T-helper 1 cell treated with Interleukin-12 subunit alpha and Interleukin-12 subunit beta and Interleukin-4 antibody, amounts not matched to agents 30 μg/mL and 1 μg/mL, for 36 hours (primary cell): ENCODE data around the gene MRGPRG.

Source experiments
- H3K27ac Mint-ChIP-seq: one replicate; pipeline ENCODE4 v1.8.0; 2021; ENCODE audit warnings: mild to moderate bottlenecking, mixed read lengths
- H3K27me3 Mint-ChIP-seq: one replicate; pipeline ENCODE4 v1.8.0; 2021; ENCODE audit warnings: low read depth, mixed read lengths
- H3K36me3 Mint-ChIP-seq: one replicate; pipeline ENCODE4 v1.8.0; 2021; ENCODE audit warnings: low read depth, mixed read lengths
- H3K4me1 Mint-ChIP-seq: one replicate; pipeline ENCODE4 v1.8.0; 2021; ENCODE audit warnings: low read depth, mixed read lengths
- H3K4me3 Mint-ChIP-seq: one replicate; pipeline ENCODE4 v1.8.0; 2021; ENCODE audit warnings: mild to moderate bottlenecking, moderate library complexity, mixed read lengths
- H3K9me3 Mint-ChIP-seq: one replicate; pipeline ENCODE4 v1.8.0; 2021; ENCODE audit warnings: mixed read lengths

Gene MRGPRG

GRCh38 chr11:3220521-3221407 lies 2.2 kb upstream of the MRGPRG start:
- no peak overlapping the region for H3K4me3 Mint-ChIP-seq
- peaks cover 3% of the 10 kb centered on the region for H3K27me3 Mint-ChIP-seq

DNA sequence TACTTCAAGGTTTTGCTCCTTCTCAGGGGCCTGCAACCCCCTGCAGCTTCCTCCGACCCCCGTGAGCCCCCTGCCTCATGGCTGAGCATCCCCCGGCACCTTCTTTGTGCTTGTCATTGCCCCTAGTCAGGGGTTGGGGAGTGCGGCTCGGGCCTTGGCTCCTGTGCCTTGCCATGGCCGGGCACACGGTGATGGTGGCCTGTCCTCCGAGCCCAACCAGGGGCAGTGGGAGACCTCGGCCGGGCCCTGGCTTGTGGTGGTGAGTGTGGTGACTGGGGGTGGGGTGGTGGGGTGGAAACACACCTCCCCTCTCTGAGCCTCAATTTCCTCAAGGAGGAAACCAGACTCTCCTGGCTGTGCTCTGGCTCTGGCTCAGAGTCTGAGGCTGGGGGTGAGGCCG lies 1.5 kb upstream of the MRGPRG start:
- H3K36me3 Mint-ChIP-seq = no peaks in the 10 kb centered on the region
- no peaks in the 10 kb centered on the region for H3K9me3 Mint-ChIP-seq
- no peaks in the 10 kb centered on the region for H3K4me1 Mint-ChIP-seq
- H3K4me3 Mint-ChIP-seq = no peak overlapping the region
- no peak overlapping the region for H3K27ac Mint-ChIP-seq
- H3K27me3 Mint-ChIP-seq = peaks cover 3% of the 10 kb centered on the region

More at GRCh38 chr11:3220521-3221407, 2.2 kb upstream of the MRGPRG start:
- no peaks in the 10 kb centered on the region for H3K4me1 Mint-ChIP-seq
- no peak overlapping the region for H3K27ac Mint-ChIP-seq
- H3K36me3 Mint-ChIP-seq = no peaks in the 10 kb centered on the region
- H3K9me3 Mint-ChIP-seq = no peaks in the 10 kb centered on the region

GRCh38 chr11:3219281-3219892 lies 774 bp upstream of the MRGPRG start:
- Mint-ChIP-seq H3K4me1 (no peaks in the 10 kb centered on the region), H3K36me3 (no peaks in the 10 kb centered on the region), H3K27me3 (peaks cover 3% of the 10 kb centered on the region), H3K9me3 (no peaks in the 10 kb centered on the region), H3K4me3 (no peak overlapping the region), H3K27ac (no peak overlapping the region)

DNA sequence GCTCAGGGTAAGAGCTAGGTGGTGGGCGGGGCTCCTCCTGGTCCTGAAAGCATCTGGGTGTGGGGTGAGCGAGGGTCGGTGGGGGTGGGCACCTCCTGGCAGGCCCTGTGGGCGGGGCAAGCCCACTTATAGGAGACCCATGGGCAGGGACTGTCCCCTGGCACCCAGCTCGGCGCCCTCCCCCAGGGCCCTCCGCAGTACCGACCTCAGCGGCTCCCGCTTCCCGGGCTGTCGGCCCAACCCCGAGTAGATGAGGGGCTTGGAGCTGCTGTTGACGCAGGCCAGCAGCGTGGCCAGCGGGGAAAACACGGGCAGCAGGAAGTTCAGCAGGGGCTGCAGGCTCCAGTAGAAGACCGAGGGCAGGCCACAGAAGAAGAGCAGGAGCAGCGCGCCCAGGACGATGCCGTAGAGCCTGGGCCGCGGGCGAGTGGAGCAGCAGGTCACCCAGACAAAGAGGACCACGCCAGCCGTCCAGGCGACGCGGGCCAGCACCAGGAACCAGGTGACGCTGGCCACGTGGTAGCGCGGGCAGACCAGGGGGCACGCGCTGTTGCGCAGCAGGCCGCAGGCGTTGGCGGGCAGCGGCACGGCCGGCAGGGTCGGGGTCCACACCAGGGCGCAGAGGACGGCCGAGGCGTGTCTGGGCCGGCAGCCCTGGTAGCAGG lies 663 bp downstream of the MRGPRG start:
- no peaks in the 10 kb centered on the region for H3K4me1 Mint-ChIP-seq
- no peaks in the 10 kb centered on the region for H3K9me3 Mint-ChIP-seq
- no peak overlapping the region for H3K27ac Mint-ChIP-seq
- no peak overlapping the region for H3K4me3 Mint-ChIP-seq
- peaks cover 3% of the 10 kb centered on the region for H3K27me3 Mint-ChIP-seq
- no peaks in the 10 kb centered on the region for H3K36me3 Mint-ChIP-seq

DNA sequence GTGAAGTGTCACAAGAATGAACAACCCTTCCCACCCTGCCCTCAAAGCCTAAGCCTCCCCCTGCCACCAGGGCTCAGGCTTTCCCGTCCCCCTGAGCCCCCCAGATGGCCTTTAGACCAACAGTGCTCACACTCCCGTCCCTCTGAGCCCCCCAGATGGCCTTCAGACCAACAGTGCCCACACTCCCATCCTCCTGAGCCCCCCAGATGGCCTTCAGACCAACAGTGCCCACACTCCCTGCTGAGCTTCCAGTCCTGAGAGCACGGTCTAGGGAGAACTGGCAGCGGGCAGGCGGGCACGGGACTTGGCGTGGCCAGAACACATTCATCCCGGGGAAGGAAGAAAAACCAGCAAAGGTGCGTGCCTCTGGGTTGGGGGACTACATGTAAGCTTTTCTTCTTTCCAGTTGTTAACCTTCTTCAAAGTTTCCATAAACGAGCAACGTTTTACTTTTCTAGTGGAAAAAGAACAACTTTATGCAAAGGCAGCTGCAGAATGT lies 2.5 kb downstream of the MRGPRG start:
- H3K27ac Mint-ChIP-seq = no peak overlapping the region
- H3K36me3 Mint-ChIP-seq = no peaks in the 10 kb centered on the region
- no peaks in the 10 kb centered on the region for H3K4me1 Mint-ChIP-seq
- H3K27me3 Mint-ChIP-seq = peaks cover 7% of the 10 kb centered on the region
- H3K9me3 Mint-ChIP-seq = no peaks in the 10 kb centered on the region
- H3K4me3 Mint-ChIP-seq = no peak overlapping the region

DNA sequence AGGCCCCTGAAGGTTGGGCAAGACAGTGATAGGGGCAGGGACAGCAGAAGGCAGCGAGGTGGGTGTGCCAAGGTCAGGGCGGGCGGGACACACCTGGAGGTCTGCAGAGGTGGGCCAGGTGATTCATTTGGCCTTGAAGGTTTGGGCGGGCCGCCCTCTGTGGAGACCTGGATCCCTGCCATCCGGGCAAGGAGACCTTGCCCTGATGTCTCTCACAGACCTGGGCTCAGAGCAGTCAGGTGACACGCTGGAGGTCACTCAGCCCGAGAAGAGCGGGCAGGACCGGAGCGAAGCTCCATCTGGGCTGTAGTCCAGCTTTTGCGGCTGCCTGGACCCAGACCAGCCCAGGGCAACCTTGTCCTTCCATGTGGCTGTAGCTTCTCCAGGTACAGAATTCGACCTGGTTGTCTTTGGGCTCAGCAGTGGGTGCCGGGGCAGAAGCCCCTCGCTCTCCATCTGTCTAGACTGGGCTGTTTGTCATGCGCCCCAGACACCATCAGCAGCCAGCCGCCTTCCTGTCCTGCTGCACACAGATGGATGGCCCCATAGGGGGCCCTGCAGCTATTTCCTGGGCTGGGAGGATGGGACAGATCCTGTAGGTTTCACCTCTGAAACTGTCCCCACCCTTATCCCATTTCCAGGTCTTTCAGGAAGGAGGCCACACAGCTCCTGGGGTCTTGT lies 3.1 kb downstream of the MRGPRG start:
- Mint-ChIP-seq H3K9me3 (no peaks in the 10 kb centered on the region), H3K27me3 (peaks cover 7% of the 10 kb centered on the region), H3K27ac (no peak overlapping the region), H3K36me3 (no peaks in the 10 kb centered on the region), H3K4me3 (no peak overlapping the region), H3K4me1 (no peaks in the 10 kb centered on the region)

GRCh38 chr11:3214420-3214699 lies 4.3 kb downstream of the MRGPRG start:
- Mint-ChIP-seq H3K9me3 (no peaks in the 10 kb centered on the region), H3K27me3 (peaks cover 7% of the 10 kb centered on the region), H3K27ac (no peak overlapping the region), H3K4me1 (no peaks in the 10 kb centered on the region), H3K4me3 (no peak overlapping the region), H3K36me3 (no peaks in the 10 kb centered on the region)

- Mint-ChIP-seq H3K4me3 (no peak overlapping the region), H3K27ac (no peak overlapping the region), H3K36me3 (no peaks in the 10 kb centered on the region), H3K4me1 (no peaks in the 10 kb centered on the region), H3K27me3 (peaks cover 7% of the 10 kb centered on the region), H3K9me3 (no peaks in the 10 kb centered on the region)
These were observed 4.8 kb downstream of the MRGPRG start for GRCh38 chr11:3213659-3214419.

DNA sequence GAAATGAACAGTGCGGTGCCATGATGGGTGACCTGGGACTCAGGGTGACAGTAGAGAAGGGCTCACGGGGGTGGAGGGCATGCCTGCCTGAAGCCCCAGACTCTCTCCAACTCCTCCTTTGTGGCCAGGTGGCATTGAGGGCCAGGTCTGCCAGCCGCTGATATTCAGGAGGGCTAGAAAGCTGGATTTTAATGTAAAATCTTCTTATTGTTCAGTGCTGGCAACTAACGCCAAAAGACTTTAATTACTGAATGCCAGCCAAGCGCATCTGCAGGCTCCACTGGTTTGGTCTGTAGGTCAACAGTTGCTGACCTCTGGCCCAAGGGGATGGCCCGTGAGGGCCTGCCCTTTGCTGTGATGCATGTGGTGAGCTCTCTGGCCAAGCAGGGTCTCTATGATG lies 10.3 kb downstream of the MRGPRG start:
- peaks cover 7% of the 10 kb centered on the region for H3K27me3 Mint-ChIP-seq
- H3K9me3 Mint-ChIP-seq = no peaks in the 10 kb centered on the region
- H3K27ac Mint-ChIP-seq = no peak overlapping the region
- no peaks in the 10 kb centered on the region for H3K36me3 Mint-ChIP-seq
- no peaks in the 10 kb centered on the region for H3K4me1 Mint-ChIP-seq
- H3K4me3 Mint-ChIP-seq = no peak overlapping the region

DNA sequence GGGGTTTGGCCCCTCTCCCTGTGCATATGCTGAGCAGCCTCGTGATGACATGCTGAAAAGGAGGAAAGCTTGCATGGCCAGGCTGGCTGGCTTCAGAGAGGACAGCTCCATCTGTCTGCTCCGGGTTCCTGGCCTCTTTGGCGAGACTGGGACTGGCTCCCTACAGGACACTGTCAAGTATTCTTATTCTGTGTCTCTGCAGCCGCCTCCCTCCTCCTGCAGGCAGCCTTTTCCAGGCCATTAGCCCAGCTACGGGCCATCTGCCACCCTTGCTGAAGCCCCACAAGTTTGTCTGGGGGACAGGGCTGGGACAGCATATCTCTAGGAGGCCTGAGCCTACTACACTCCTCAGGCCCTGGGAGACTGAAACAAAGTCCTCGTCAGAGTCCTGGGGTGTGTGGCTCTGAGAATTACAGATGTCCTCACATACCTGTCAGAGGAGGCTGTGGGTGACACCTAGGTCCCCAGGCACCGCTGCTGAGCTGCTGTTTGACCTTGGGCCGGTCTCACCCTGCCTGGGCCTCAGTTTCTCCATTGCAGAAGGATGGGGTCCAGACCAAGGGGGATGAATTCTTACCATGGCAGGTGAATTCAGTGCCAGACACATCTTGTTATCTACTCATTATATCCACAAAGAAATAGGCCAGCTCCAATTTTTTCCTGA lies 11.0 kb downstream of the MRGPRG start:
- peaks cover 9% of the 10 kb centered on the region for H3K27me3 Mint-ChIP-seq
- H3K4me3 Mint-ChIP-seq = no peak overlapping the region
- H3K9me3 Mint-ChIP-seq = no peaks in the 10 kb centered on the region
- no peak overlapping the region for H3K27ac Mint-ChIP-seq
- no peaks in the 10 kb centered on the region for H3K36me3 Mint-ChIP-seq
- H3K4me1 Mint-ChIP-seq = no peaks in the 10 kb centered on the region

GRCh38 chr11:3206922-3207204 lies 11.8 kb downstream of the MRGPRG start:
- Mint-ChIP-seq H3K27me3 (peaks cover 10% of the 10 kb centered on the region), H3K4me1 (no peaks in the 10 kb centered on the region), H3K4me3 (no peak overlapping the region), H3K9me3 (no peaks in the 10 kb centered on the region), H3K36me3 (no peaks in the 10 kb centered on the region), H3K27ac (no peak overlapping the region)

DNA sequence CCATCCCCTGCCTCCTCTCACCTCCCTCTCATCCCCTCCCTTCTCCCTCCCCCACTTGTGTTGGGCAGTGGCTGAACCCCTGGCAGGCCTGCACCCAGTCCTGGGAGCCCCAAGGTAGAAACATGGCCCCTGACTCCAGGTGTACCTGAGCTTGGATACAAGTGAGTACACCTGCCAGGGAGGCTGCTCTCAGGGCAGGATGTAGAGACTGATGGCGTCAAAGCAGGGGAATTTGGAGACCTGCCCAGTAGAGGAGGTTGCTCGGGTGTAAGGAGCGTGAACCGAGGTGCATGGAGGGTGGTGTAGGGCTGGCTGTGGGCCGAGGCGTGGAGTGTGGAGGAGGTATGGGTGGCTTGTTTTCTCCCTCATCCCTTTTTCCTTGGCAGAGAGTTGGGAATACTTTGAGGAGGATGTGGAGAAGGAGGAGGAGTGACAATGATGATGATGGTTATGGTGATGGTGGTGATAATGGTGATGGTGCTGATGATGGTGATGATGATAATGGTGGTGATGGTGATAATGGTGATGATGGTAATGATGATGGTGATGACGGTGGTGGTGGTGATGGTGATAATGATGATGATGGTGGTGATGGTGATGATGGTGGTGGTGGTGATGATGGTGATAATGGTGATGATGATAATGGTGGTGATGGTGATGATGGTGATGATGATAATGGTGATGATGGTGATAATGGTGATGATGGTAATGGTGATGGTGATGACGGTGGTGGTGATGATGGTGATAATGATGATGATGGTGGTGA lies 12.3 kb downstream of the MRGPRG start:
- H3K4me1 Mint-ChIP-seq = no peaks in the 10 kb centered on the region

More for the DNA sequence above, 12.3 kb downstream of the MRGPRG start:
- Mint-ChIP-seq H3K36me3 (no peaks in the 10 kb centered on the region), H3K27ac (no peak overlapping the region), H3K4me3 (no peak overlapping the region), H3K9me3 (no peaks in the 10 kb centered on the region), H3K27me3 (peaks cover 5% of the 10 kb centered on the region)
